LNCaP clone FGC (cell line): ENCODE data around the gene CLDN7.

Experiments used
- DNase-seq: peaks from one replicate; pipeline ENCODE4 v3.0.0-alpha.2; 2011; ENCODE audit warnings: low read depth
- H3K4me3 ChIP-seq: 2 replicates; pipeline ENCODE4 v1.5.1; 2011; ENCODE audit warnings: mild to moderate bottlenecking, low read depth, low read length, control low read depth
- TF ChIP-seq, protein P1 (sequence below): IDR thresholded peaks from 2 replicates; pipeline ENCODE4 v1.5.1; 2012; ENCODE audit warnings: mild to moderate bottlenecking; ENCODE audit not compliant: control insufficient read depth, insufficient read depth; ENCODE audit errors: extremely low read depth

The CLDN7 gene

GRCh38 chr17:7306911-7307685 lies 44.8 kb upstream of the CLDN7 start, which contains the start of gene EIF5A:
Gene EIF5A (plus strand): TSS chr17:7307628. CDS start chr17:7309636, 2,008 bp downstream.
- TF ChIP-seq, protein P1, sequence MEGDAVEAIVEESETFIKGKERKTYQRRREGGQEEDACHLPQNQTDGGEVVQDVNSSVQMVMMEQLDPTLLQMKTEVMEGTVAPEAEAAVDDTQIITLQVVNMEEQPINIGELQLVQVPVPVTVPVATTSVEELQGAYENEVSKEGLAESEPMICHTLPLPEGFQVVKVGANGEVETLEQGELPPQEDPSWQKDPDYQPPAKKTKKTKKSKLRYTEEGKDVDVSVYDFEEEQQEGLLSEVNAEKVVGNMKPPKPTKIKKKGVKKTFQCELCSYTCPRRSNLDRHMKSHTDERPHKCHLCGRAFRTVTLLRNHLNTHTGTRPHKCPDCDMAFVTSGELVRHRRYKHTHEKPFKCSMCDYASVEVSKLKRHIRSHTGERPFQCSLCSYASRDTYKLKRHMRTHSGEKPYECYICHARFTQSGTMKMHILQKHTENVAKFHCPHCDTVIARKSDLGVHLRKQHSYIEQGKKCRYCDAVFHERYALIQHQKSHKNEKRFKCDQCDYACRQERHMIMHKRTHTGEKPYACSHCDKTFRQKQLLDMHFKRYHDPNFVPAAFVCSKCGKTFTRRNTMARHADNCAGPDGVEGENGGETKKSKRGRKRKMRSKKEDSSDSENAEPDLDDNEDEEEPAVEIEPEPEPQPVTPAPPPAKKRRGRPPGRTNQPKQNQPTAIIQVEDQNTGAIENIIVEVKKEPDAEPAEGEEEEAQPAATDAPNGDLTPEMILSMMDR = no peak
- H3K4me3 ChIP-seq = peak within 1 kb of the TSS; percentile 66
- peak; percentile 97 for DNase-seq

GRCh38 chr17:7304179-7304578 lies 41.9 kb upstream of the CLDN7 start:
- no peak overlapping the region for H3K4me3 ChIP-seq
- TF ChIP-seq, protein P1 = no peak
- no peak for DNase-seq

GRCh38 chr17:7296189-7296861 lies 34.0 kb upstream of the CLDN7 start:
- TF ChIP-seq, protein P1 = peak; percentile 82
- DNase-seq = no peak
- no peak overlapping the region for H3K4me3 ChIP-seq

DNA sequence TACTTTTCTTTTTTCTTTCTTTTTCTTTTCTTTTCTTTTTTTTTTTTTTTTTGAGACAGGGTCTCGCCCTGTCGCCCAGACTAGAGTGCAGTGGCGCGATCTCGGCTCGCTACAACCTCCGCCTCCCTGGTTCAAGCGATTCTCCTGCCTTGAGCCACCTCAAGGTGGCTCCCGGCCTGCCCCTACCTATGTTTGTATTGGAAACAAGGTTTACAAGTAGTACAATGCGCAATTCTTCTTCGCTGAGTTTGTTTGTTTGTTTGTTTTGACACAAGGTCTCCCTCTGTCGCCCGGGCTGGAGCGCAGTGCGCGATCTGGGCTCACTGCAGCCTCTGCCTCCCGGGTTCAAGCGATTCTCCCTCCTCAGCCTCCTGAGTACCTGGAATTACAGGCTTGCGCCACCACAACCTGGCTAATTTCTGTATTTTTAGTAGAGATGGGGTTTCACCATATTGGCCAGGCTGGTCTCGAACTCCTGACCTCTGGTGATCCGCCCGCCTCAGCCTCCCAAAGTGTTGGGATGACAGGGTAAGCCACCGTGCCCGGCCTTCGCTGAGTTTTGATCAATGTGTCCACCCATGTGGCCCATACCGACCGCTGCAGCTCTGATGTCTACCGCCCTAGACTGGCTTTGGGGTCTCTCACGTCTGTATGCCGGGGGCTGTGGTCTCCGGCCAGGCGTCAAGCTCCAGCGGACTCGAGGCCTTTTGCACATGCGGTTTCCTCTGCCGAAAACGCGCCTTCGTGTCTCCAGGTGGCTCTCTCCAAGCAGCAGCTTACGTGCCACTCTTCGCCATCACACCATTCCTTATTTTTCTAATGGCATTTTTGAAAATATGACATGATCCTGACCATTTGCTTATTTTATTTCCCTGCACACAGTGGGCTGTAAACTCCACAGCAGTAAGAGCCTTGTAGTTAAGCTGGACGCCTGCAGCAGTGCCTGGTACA lies 33.2 kb upstream of the CLDN7 start:
- TF ChIP-seq, protein P1 = no peak
- DNase-seq = no peak
- H3K4me3 ChIP-seq = no peak overlapping the region

DNA sequence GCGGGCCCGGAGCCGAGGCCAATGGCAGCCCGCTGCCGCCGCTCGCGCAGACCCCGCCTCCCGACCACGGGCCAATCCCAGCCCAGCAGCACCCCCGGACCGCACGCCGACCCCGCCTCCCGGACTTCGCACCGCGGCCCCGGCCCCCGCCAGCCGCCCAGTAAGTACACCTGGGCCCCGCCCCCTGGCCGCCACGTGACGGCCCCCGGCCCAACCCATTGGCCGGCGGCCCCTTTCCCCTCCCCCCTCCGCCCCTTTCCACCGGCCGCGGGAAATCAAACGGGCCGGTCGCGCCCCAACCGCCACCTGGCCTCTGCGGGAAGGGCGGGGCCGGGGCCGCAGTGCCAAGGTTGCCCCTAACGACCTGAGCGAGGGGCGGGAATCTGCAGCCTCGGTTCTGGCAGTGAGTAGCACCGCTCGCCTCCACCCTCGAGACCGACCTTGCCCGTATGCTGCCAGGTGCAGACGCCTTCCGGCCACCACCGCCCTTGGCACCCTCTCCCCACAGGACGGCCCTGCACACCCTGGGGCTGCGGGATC lies 32.4 kb upstream of the CLDN7 start, which contains the start of gene YBX2:
Gene YBX2 (minus strand): TSS at position 26 of the 540 bp plus-strand sequence. CDS start 139 bp downstream, outside the sequence.
- TF ChIP-seq, protein P1 = no peak
- H3K4me3 ChIP-seq = no peak within 1 kb of the TSS
- no peak for DNase-seq
